IMR-90 (cell line): ENCODE results near the gene FAM163B. TPM values are rescaled to one million over a fixed set of nuclear protein-coding genes. Genes with fewer than 3 reads are reported as not detected.
A peak's percentile ranks its signal among the peaks of the same experiment; 100 is the strongest.

Source experiments
- ATAC-seq: fragments of 200-7000 bp; cut with Tn5 transposase; 2 replicates; pipeline ENCODE4 v1.9.1; 2020; ENCODE audit warnings: low read depth, mild to moderate bottlenecking, moderate library complexity
- BruUV-seq: library from RNA; stranded (reverse); fragments of 400-500 nt; replicated peaks from 2 replicates; lab custom pipeline; 2021; lab: Mats Ljungman, UMichigan
- CTCF ChIA-PET: fragments of 300-600 bp; formaldehyde crosslinking; extraction: SDS; loops from one replicate; lab custom pipeline; 2021; ENCODE audit warnings: antibody characterized with exemption; lab: Yijun Ruan, JAX
- POLR2A ChIA-PET: fragments of 300-600 bp; sonication (Branson Sonifier 250); formaldehyde crosslinking; loops from one replicate; lab custom pipeline; 2022; ENCODE audit warnings: antibody characterized with exemption; ENCODE audit not compliant: unreplicated experiment; lab: Charles Lee
- DNase-seq: peaks from one replicate; pipeline ENCODE4 v3.0.0; 2013
- H2AFZ ChIP-seq: replicated peaks from 2 replicates; pipeline ENCODE3; 2013; ENCODE audit warnings: low read length, mild to moderate bottlenecking; ENCODE audit not compliant: poor library complexity
- H2AK5ac ChIP-seq: 2 replicates; pipeline ENCODE4 v1.6.1; 2013; ENCODE audit warnings: low read depth, low read length, inconsistent platforms
- H2AK9ac ChIP-seq: replicated peaks from 2 replicates; pipeline ENCODE3; 2013; ENCODE audit warnings: mild to moderate bottlenecking, low read depth, low read length, moderate library complexity; ENCODE audit not compliant: poor library complexity
- H2BK120ac ChIP-seq: 2 replicates; pipeline ENCODE4 v1.6.1; 2013; ENCODE audit warnings: low read depth, low read length, inconsistent platforms
- H2BK15ac ChIP-seq: 3 replicates; pipeline ENCODE4 v1.6.1; 2013; ENCODE audit warnings: low read depth, low read length, inconsistent platforms
- H2BK20ac ChIP-seq: 2 replicates; pipeline ENCODE4 v1.6.1; 2013; ENCODE audit warnings: low read depth, mild to moderate bottlenecking, inconsistent platforms, low read length, moderate library complexity
- H2BK5ac ChIP-seq: 2 replicates; pipeline ENCODE4 v1.6.1; 2013; ENCODE audit warnings: mild to moderate bottlenecking, low read depth, low read length, inconsistent platforms; ENCODE audit not compliant: poor library complexity, severe bottlenecking
- H3K14ac ChIP-seq: replicated peaks from 2 replicates; pipeline ENCODE4 v1.6.1; 2013; ENCODE audit warnings: low read depth, low read length, inconsistent platforms
- H3K18ac ChIP-seq: 2 replicates; pipeline ENCODE4 v1.6.1; 2013; ENCODE audit warnings: low read depth, low read length, control low read depth
- H3K23ac ChIP-seq: 2 replicates; pipeline ENCODE4 v1.6.1; 2013; ENCODE audit warnings: low read depth, low read length, inconsistent platforms
- H3K27ac ChIP-seq: 2 replicates; pipeline ENCODE4 v1.5.1; 2013; ENCODE audit warnings: mild to moderate bottlenecking, control low read depth, low read length; ENCODE audit not compliant: insufficient read depth
- H3K27me3 ChIP-seq: 2 replicates; pipeline ENCODE4 v1.6.1; 2013; ENCODE audit warnings: low read length; ENCODE audit not compliant: control insufficient read depth, insufficient read depth
- H3K36me3 ChIP-seq: 2 replicates; pipeline ENCODE4 v1.6.1; 2013; ENCODE audit warnings: low read length, mixed read lengths; ENCODE audit not compliant: control insufficient read depth, insufficient read depth
- H3K4ac ChIP-seq: 2 replicates; pipeline ENCODE4 v1.6.1; 2013; ENCODE audit warnings: low read depth, low read length, inconsistent platforms
- H3K4me1 ChIP-seq: 2 replicates; pipeline ENCODE4 v1.6.1; 2013; ENCODE audit warnings: low read length, mixed read lengths; ENCODE audit not compliant: control insufficient read depth, insufficient read depth
- H3K4me2 ChIP-seq: 2 replicates; pipeline ENCODE4 v1.6.1; 2013; ENCODE audit warnings: low read depth, mild to moderate bottlenecking, control low read depth, low read length, moderate library complexity
- H3K4me3 ChIP-seq: 2 replicates; pipeline ENCODE4 v1.5.1; 2013; ENCODE audit warnings: low read depth, mild to moderate bottlenecking, control low read depth, low read length, moderate library complexity; ENCODE audit not compliant: insufficient read depth
- H3K56ac ChIP-seq: 2 replicates; pipeline ENCODE4 v1.6.1; 2013; ENCODE audit warnings: low read length, inconsistent platforms; ENCODE audit not compliant: insufficient read depth; ENCODE audit errors: extremely low read depth
- H3K79me1 ChIP-seq, 2 experiments: 2 replicates each; pipeline ENCODE4 v1.6.1; 2013; ENCODE audit warnings: low read length in 2 of 2, inconsistent platforms in 1 of 2, low read depth in 1 of 2
- H3K9ac ChIP-seq: 2 replicates; pipeline ENCODE4 v1.6.1; 2013; ENCODE audit warnings: low read depth, low read length, control low read depth
- H3K9me1 ChIP-seq: 2 replicates; pipeline ENCODE4 v1.6.1; 2013; ENCODE audit warnings: low read length, inconsistent platforms; ENCODE audit not compliant: insufficient read depth
- H3K9me3 ChIP-seq: 2 replicates; pipeline ENCODE4 v1.6.1; 2013; ENCODE audit warnings: low read length; ENCODE audit not compliant: control insufficient read depth, insufficient read depth
- H4K20me1 ChIP-seq: 2 replicates; pipeline ENCODE4 v1.6.1; 2013; ENCODE audit warnings: low read length, inconsistent platforms; ENCODE audit not compliant: insufficient read depth
- H4K5ac ChIP-seq: 2 replicates; pipeline ENCODE4 v1.6.1; 2013; ENCODE audit warnings: mild to moderate bottlenecking, low read depth, low read length, control low read depth
- H4K8ac ChIP-seq, 2 experiments: 2 replicates each; pipeline ENCODE4 v1.6.1; 2013; ENCODE audit warnings: low read depth in 2 of 2, low read length in 2 of 2, control low read depth in 1 of 2, inconsistent platforms in 1 of 2
- H4K91ac ChIP-seq: 2 replicates; pipeline ENCODE4 v1.6.1; 2013; ENCODE audit warnings: low read depth, low read length, inconsistent platforms; ENCODE audit not compliant: insufficient read depth
- CHD1 ChIP-seq: IDR thresholded peaks from 2 replicates; pipeline ENCODE4 v1.6.1; 2012; ENCODE audit warnings: low read depth, low read length, improper control_type of control experiment
- CTCF ChIP-seq: conservative IDR thresholded peaks from 2 replicates; pipeline ENCODE4 v1.5.1; 2012; ENCODE audit warnings: mild to moderate bottlenecking, low read depth, low read length, improper control_type of control experiment
- FOS ChIP-seq: fragments of 150-350 bp; IDR thresholded peaks from 2 replicates; pipeline ENCODE4 v1.6.1; 2016; ENCODE audit warnings: low read depth, low read length
- MAZ ChIP-seq: IDR thresholded peaks from 2 replicates; pipeline ENCODE4 v1.6.1; 2012; ENCODE audit warnings: low read depth, mild to moderate bottlenecking, low read length, improper control_type of control experiment, moderate library complexity, borderline replicate concordance
- NFE2L2 ChIP-seq: fragments of 150-350 bp; IDR thresholded peaks from 2 replicates; pipeline ENCODE4 v1.6.1; 2016; ENCODE audit warnings: low read depth, mild to moderate bottlenecking, low read length
- RCOR1 ChIP-seq: IDR thresholded peaks from 2 replicates; pipeline ENCODE4 v1.6.1; 2012; ENCODE audit warnings: mild to moderate bottlenecking, low read length, improper control_type of control experiment; ENCODE audit not compliant: insufficient replicate concordance
- RFX5 ChIP-seq: IDR thresholded peaks from 2 replicates; pipeline ENCODE4 v1.8.0; 2012; ENCODE audit warnings: low read depth, mild to moderate bottlenecking, low read length, moderate library complexity
- WGBS, 2 experiments: methylation state at CpG; one replicate each; pipeline versions ENCODE4 v1.1.5 to v1.1.7; 2013; ENCODE audit warnings: missing lambda C conversion rate in 2 of 2; ENCODE audit not compliant: insufficient read length in 1 of 2; ENCODE audit errors: extremely low coverage in 2 of 2; 5-methylcytosine and 5-hydroxymethylcytosine counted together
- dilution Hi-C: fragments of 300-500 bp; cut with HindIII; formaldehyde crosslinking; loops from one replicate; pipeline ENCODE4 v1.14.3; 2018; ENCODE audit warnings: low sequenced_read_pairs; ENCODE audit not compliant: unreplicated experiment
- in situ Hi-C: fragments of 300-500 bp; cut with MboI; formaldehyde crosslinking; loops from 3 replicates; pipeline ENCODE4 v1.14.3; 2019; ENCODE audit warnings: low sequenced_read_pairs, inconsistent platforms, mixed read lengths
- intact Hi-C: fragments of 100-400 bp; cut with micrococcal nuclease; formaldehyde crosslinking; loops from 2 replicates; pipeline ENCODE4 v1.10.0; 2022
- polyA plus RNA-seq, 3 experiments: library from polyadenylated mRNA; depleted of rRNA; stranded (reverse); fragments of >200 nt; gene quantifications; 2 replicates each; pipeline ENCODE4 v1.2.3, GENCODE V29; 2012; ENCODE audit warnings: low replicate concordance in 1 of 3
- total RNA-seq: library from RNA; depleted of rRNA; stranded (reverse); fragments of >200 nt; gene quantifications from 2 replicates; pipeline ENCODE4 v1.2.3, GENCODE V29; 2012

The FAM163B gene
- total and polyA plus RNA-seq, 2 of the 4 experiments (the other 2 are of a cell fraction), result not detected

- no peak overlapping the region for H4K8ac ChIP-seq
- H3K36me3 ChIP-seq, result no peaks in the 10 kb centered on the region
- intact Hi-C loops, result loop anchor here (1.0 kb wide), 1 partner anchor 192 kb away; no protein-coding TSS in a partner anchor
- H3K9me3 ChIP-seq, result no peaks in the 10 kb centered on the region
- no peak overlapping the region for H3K9ac ChIP-seq
- H4K20me1 ChIP-seq, result peaks cover 5% of the 10 kb centered on the region; the same call in 1 of the 2 replicates
- no peak overlapping the region for H3K18ac ChIP-seq
- H3K14ac ChIP-seq, result no peak overlapping the region
- in situ Hi-C loops, result loop anchor here (10.0 kb wide), 2 partner anchors 201 to 461 kb away; partner anchors contain the start of genes SARDH and VAV2
- no peak overlapping the region for H2BK120ac ChIP-seq
- H3K79me1 ChIP-seq, result no peaks in the 10 kb centered on the region
- DNase-seq (no peak), ATAC-seq (no peak; the same call in 1 of the 2 replicates)
- no peak overlapping the region for H3K27ac ChIP-seq
- POLR2A ChIA-PET, result no interaction called here
- no TSS peak for BruUV-seq
- H2BK5ac ChIP-seq, result no peak overlapping the region
- no peak overlapping the region for H2AK5ac ChIP-seq
- H3K9me1 ChIP-seq, result no peaks in the 10 kb centered on the region
- no peak overlapping the region for H3K4ac ChIP-seq
- dilution Hi-C loops, result no loop called here
- H3K23ac ChIP-seq, result no peak overlapping the region
- peak overlapping the region; percentile 57 for H2AFZ ChIP-seq
- no peak overlapping the region for H3K56ac ChIP-seq
- CTCF ChIA-PET, result interaction anchor here (1.1 kb wide), 1 partner anchor 461 kb away, joined by 3 read pairs; no protein-coding TSS in a partner anchor
- H4K5ac ChIP-seq, result no peak overlapping the region
- H2BK15ac ChIP-seq, result no peak overlapping the region
- TF ChIP-seq FOS, result no peak
- TF ChIP-seq CTCF, result no peak
- no peak for TF ChIP-seq RFX5
- no peak for TF ChIP-seq MAZ
- no peak for TF ChIP-seq RCOR1
- TF ChIP-seq CHD1, result no peak
- TF ChIP-seq NFE2L2, result no peak
- no peak overlapping the region for H2BK20ac ChIP-seq
- H3K4me1 ChIP-seq, result peaks cover 1% of the 10 kb centered on the region; the same call in 1 of the 2 replicates
- H3K4me3 ChIP-seq, result no peak overlapping the region
- WGBS, 2 experiments, result 45% methylated on average over 5 of the region's 9 CpGs; no CpG with 5 or more reads in 1 of the 2 experiments
- peaks cover 60% of the 10 kb centered on the region for H3K27me3 ChIP-seq
- peak overlapping the region; percentile 79 for H2AK9ac ChIP-seq
- H4K91ac ChIP-seq, result no peak overlapping the region
- H3K4me2 ChIP-seq, result no peak overlapping the region
These were observed 75.3 kb downstream of the FAM163B start for GRCh38 chr9:133533857-133534256.
